ENCODE measurements around the gene D2HGDH.

- TF ChIP-seq GATA2 (IDR thresholded peaks at IDR 0.05; ENCODE audit: low read depth, low read length) (no peak), GATA3 (IDR thresholded peaks at IDR 0.05; ENCODE audit: low read depth, low read length) (no peak)
Measured at GRCh38 chr2:241772063-241772499, 37.7 kb downstream of the D2HGDH start.
